Neural cell (in vitro differentiated cells): Measurements from ENCODE around the gene CHP1. TPM values are rescaled to one million over a fixed set of nuclear protein-coding genes. Genes with fewer than 3 reads are reported as not detected.

Experiments used
- H2AFZ ChIP-seq: fragments of 200-600, 300-800 bp; sonication (generic), shearing (Covaris generic); 2 replicates; pipeline ENCODE4 v1.6.0; 2014; ENCODE audit warnings: low read depth, mild to moderate bottlenecking, antibody characterized with exemption, low read length, moderate library complexity
- H3F3A ChIP-seq: fragments of 200-600 bp; shearing (Covaris generic); 2 replicates; pipeline ENCODE4 v1.6.1; 2016; ENCODE audit warnings: mild to moderate bottlenecking, moderate library complexity, mixed read lengths, antibody characterized with exemption, low read length; ENCODE audit not compliant: insufficient read depth, poor library complexity, severe bottlenecking
- H3K27ac ChIP-seq: fragments of 200-600, 300-800 bp; sonication (generic), shearing (Covaris generic); 2 replicates; pipeline ENCODE4 v1.5.1; 2014; ENCODE audit warnings: mild to moderate bottlenecking, low read length, moderate library complexity
- H3K27me3 ChIP-seq: fragments of 300-800, 200-600 bp; sonication (generic), shearing (Covaris generic); 2 replicates; pipeline ENCODE4 v1.6.0; 2014; ENCODE audit warnings: mild to moderate bottlenecking, low read depth, low read length, moderate library complexity; ENCODE audit not compliant: insufficient read depth
- H3K36me3 ChIP-seq: fragments of 300-800, 200-600 bp; sonication (generic), shearing (Covaris generic); 2 replicates; pipeline ENCODE4 v1.5.1; 2014; ENCODE audit warnings: mild to moderate bottlenecking, antibody characterized with exemption, low read length, moderate library complexity; ENCODE audit not compliant: insufficient read depth
- H3K4me2 ChIP-seq: fragments of 300-800, 200-600 bp; sonication (generic), shearing (Covaris generic); 2 replicates; pipeline ENCODE4 v1.6.0; 2014; ENCODE audit warnings: mild to moderate bottlenecking, low read length
- H3K4me3 ChIP-seq: fragments of 300-800, 200-600 bp; sonication (generic), shearing (Covaris generic); 2 replicates; pipeline ENCODE4 v1.5.1; 2014; ENCODE audit warnings: mild to moderate bottlenecking, low read length, moderate library complexity
- H3K79me2 ChIP-seq: fragments of 200-600 bp; shearing (Covaris generic); replicated peaks from 2 replicates; pipeline ENCODE4 v1.6.0; 2014; ENCODE audit warnings: mild to moderate bottlenecking, low read length, moderate library complexity; ENCODE audit not compliant: insufficient read depth
- H3K9ac ChIP-seq: fragments of 300-800, 200-600 bp; sonication (generic), shearing (Covaris generic); 2 replicates; pipeline ENCODE4 v1.6.1; 2016; ENCODE audit warnings: mild to moderate bottlenecking, low read length, mixed read lengths
- H3K9me2 ChIP-seq: fragments of 200-600 bp; shearing (Covaris generic); 2 replicates; pipeline ENCODE4 v1.6.1; 2016; ENCODE audit warnings: mild to moderate bottlenecking, low read length, mixed read lengths; ENCODE audit not compliant: insufficient read depth
- H3K9me3 ChIP-seq: fragments of 200-600, 300-800 bp; sonication (generic), shearing (Covaris generic); 2 replicates; pipeline ENCODE4 v1.6.1; 2016; ENCODE audit warnings: mild to moderate bottlenecking, mixed run types, low read length, moderate library complexity, mixed read lengths
- H4K20me1 ChIP-seq: fragments of 200-600 bp; shearing (Covaris generic); 2 replicates; pipeline ENCODE4 v1.6.1; 2016; ENCODE audit warnings: mild to moderate bottlenecking, mixed run types; ENCODE audit not compliant: insufficient read depth
- EP300 ChIP-seq: fragments of 450-650 bp; conservative IDR thresholded peaks from 2 replicates; pipeline ENCODE4 v1.6.1; 2014; ENCODE audit warnings: antibody characterized with exemption, mild to moderate bottlenecking, moderate library complexity; ENCODE audit not compliant: poor library complexity, severe bottlenecking
- EZH2 ChIP-seq: fragments of 200-600, 300-800 bp; shearing (Covaris generic), sonication (generic); IDR thresholded peaks from 2 replicates; pipeline ENCODE4 v1.6.1; 2014; ENCODE audit warnings: antibody characterized with exemption, low read length, borderline replicate concordance, mild to moderate bottlenecking; ENCODE audit not compliant: insufficient read depth, poor library complexity, severe bottlenecking
- MXI1 ChIP-seq: fragments of 450-650 bp; conservative IDR thresholded peaks from 2 replicates; pipeline ENCODE4 v1.6.1; 2014; ENCODE audit warnings: antibody characterized with exemption, mild to moderate bottlenecking; ENCODE audit not compliant: poor library complexity, severe bottlenecking
- POLR2AphosphoS5 ChIP-seq: IDR thresholded peaks from 2 replicates; pipeline ENCODE4 v1.6.1; 2012
- RAD21 ChIP-seq: fragments of 450-650 bp; conservative IDR thresholded peaks from 2 replicates; pipeline ENCODE4 v1.6.1; 2014; ENCODE audit warnings: antibody characterized with exemption, mild to moderate bottlenecking, moderate library complexity
- SMC3 ChIP-seq: fragments of 450-650 bp; conservative IDR thresholded peaks from 2 replicates; pipeline ENCODE4 v1.6.1; 2014; ENCODE audit warnings: antibody characterized with exemption, mild to moderate bottlenecking, moderate library complexity; ENCODE audit not compliant: poor library complexity
- TAF1 ChIP-seq: IDR thresholded peaks from 2 replicates; pipeline ENCODE4 v1.6.1; 2012; ENCODE audit warnings: low read depth
- polyA plus RNA-seq: library from polyadenylated mRNA; depleted of rRNA; stranded (reverse); fragments of >200 nt; gene quantifications from 2 replicates; pipeline ENCODE4 v1.2.3, GENCODE V29; 2014
- TF ChIP-seq, protein P1 (sequence below): fragments of 450-650 bp; IDR thresholded peaks from 2 replicates; pipeline ENCODE4 v1.5.1; 2014; ENCODE audit warnings: antibody characterized with exemption, mild to moderate bottlenecking, moderate library complexity; ENCODE audit not compliant: poor library complexity, severe bottlenecking
- TF ChIP-seq, protein P2 (sequence below): IDR thresholded peaks from 2 replicates; pipeline ENCODE4 v1.6.1; 2012; ENCODE audit warnings: borderline replicate concordance

The CHP1 gene
- polyA plus RNA-seq, 1 donor from 2014 or later = 24.0 TPM

DNA sequence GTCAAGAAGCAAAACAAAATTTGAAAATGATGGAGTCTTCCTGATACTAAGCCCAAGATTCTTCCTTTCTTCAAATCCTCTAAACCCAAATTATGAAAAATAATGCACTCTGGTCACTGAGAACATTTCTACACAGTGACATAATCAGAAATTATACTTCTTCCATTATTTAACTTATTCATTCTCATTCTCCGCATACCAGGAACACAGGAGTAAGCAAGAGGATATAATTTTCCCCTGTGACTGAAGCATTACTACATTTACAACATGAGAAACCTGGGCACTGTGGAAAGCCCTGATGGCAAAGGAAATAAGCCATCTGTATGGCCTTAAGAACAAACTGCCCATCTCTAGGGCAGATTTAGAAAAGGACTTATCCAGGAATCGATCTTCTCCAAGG, 47.5 kb upstream of the CHP1 start:
- Histone ChIP-seq H3K27ac (no peak overlapping the region), H2AFZ (no peak overlapping the region)

DNA sequence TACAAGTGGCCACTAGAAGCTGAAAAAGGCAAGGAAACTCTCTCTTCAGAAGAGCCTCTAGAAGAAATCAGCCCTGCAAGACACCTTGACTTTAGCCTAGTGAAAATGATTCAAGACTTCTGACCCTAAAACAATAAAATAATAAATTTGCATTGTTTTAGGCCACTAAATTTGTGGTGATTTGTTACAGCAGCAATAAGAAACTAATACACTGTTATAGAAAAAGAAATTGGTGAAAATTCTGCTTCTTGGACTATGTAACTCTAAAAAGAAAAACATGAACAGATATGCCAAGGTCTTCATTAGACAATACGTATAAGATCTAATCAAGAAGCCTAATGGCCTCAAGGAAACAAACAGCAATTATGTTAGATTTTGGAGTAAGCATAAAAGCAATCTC, 36.6 kb upstream of the CHP1 start:
- Histone ChIP-seq H3K4me2 (no peak overlapping the region), H3K27me3 (no peaks in the 10 kb centered on the region), H3K79me2 (no peaks in the 10 kb centered on the region), H3K9me2 (no peaks in the 10 kb centered on the region), H3K36me3 (no peaks in the 10 kb centered on the region), H4K20me1 (no peaks in the 10 kb centered on the region), H3K27ac (no peak overlapping the region), H3F3A (no peaks in the 10 kb centered on the region), H3K9ac (no peak overlapping the region), H3K4me3 (no peak overlapping the region), H3K9me3 (no peaks in the 10 kb centered on the region), H2AFZ (no peak overlapping the region)
- TF ChIP-seq EP300 (no peak), SMC3 (no peak), TAF1 (no peak), POLR2AphosphoS5 (no peak), RAD21 (no peak), MXI1 (no peak), EZH2 (no peak)
- TF ChIP-seq, protein P1, sequence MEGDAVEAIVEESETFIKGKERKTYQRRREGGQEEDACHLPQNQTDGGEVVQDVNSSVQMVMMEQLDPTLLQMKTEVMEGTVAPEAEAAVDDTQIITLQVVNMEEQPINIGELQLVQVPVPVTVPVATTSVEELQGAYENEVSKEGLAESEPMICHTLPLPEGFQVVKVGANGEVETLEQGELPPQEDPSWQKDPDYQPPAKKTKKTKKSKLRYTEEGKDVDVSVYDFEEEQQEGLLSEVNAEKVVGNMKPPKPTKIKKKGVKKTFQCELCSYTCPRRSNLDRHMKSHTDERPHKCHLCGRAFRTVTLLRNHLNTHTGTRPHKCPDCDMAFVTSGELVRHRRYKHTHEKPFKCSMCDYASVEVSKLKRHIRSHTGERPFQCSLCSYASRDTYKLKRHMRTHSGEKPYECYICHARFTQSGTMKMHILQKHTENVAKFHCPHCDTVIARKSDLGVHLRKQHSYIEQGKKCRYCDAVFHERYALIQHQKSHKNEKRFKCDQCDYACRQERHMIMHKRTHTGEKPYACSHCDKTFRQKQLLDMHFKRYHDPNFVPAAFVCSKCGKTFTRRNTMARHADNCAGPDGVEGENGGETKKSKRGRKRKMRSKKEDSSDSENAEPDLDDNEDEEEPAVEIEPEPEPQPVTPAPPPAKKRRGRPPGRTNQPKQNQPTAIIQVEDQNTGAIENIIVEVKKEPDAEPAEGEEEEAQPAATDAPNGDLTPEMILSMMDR = no peak
- TF ChIP-seq, protein P2, sequence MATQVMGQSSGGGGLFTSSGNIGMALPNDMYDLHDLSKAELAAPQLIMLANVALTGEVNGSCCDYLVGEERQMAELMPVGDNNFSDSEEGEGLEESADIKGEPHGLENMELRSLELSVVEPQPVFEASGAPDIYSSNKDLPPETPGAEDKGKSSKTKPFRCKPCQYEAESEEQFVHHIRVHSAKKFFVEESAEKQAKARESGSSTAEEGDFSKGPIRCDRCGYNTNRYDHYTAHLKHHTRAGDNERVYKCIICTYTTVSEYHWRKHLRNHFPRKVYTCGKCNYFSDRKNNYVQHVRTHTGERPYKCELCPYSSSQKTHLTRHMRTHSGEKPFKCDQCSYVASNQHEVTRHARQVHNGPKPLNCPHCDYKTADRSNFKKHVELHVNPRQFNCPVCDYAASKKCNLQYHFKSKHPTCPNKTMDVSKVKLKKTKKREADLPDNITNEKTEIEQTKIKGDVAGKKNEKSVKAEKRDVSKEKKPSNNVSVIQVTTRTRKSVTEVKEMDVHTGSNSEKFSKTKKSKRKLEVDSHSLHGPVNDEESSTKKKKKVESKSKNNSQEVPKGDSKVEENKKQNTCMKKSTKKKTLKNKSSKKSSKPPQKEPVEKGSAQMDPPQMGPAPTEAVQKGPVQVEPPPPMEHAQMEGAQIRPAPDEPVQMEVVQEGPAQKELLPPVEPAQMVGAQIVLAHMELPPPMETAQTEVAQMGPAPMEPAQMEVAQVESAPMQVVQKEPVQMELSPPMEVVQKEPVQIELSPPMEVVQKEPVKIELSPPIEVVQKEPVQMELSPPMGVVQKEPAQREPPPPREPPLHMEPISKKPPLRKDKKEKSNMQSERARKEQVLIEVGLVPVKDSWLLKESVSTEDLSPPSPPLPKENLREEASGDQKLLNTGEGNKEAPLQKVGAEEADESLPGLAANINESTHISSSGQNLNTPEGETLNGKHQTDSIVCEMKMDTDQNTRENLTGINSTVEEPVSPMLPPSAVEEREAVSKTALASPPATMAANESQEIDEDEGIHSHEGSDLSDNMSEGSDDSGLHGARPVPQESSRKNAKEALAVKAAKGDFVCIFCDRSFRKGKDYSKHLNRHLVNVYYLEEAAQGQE = no peak

More for the DNA sequence above, 47.5 kb upstream of the CHP1 start:
- Histone ChIP-seq H3K9ac (no peak overlapping the region), H3K9me2 (no peaks in the 10 kb centered on the region), H3K4me3 (no peak overlapping the region), H3K4me2 (no peak overlapping the region), H4K20me1 (no peaks in the 10 kb centered on the region), H3K36me3 (no peaks in the 10 kb centered on the region), H3K27me3 (no peaks in the 10 kb centered on the region), H3K79me2 (no peaks in the 10 kb centered on the region), H3F3A (no peaks in the 10 kb centered on the region), H3K9me3 (no peaks in the 10 kb centered on the region)
- TF ChIP-seq TAF1 (no peak), MXI1 (no peak), POLR2AphosphoS5 (no peak), EZH2 (no peak), EP300 (no peak), SMC3 (no peak), RAD21 (no peak)
- TF ChIP-seq, protein P1 = no peak
- TF ChIP-seq, protein P2 = no peak
